IPS DF 4.7 (cell line): Measurements from ENCODE around the gene CRYGN.

ENCODE experiments used
- DNase-seq: peaks from one replicate; pipeline ENCODE4 v3.0.0-alpha.2; 2013; ENCODE audit warnings: low spot score; ENCODE audit errors: extremely low read depth

Gene CRYGN

GRCh38 chr7:151380199-151381097 lies 59.5 kb downstream of the CRYGN start:
- DNase-seq, result no peak

- no peak for DNase-seq
Measured at GRCh38 chr7:151379534-151380198, 60.3 kb downstream of the CRYGN start.

- DNase-seq, result no peak
Measured at GRCh38 chr7:151379193-151379520, 60.8 kb downstream of the CRYGN start.
